Fibroblast of mammary gland (primary cell): ENCODE measurements around the gene DGCR6.
"Not testable (repeated sequence)": the region's sequence is repeated elsewhere in the genome, so short reads cannot be mapped to it uniquely, and the experiment has no call there.

Source experiments
- DNase-seq: peaks from one replicate; pipeline ENCODE4 v3.0.0-alpha.2; 2010; ENCODE audit warnings: low read depth
- H3K4me3 ChIP-seq: 2 replicates; pipeline ENCODE4 v1.5.1; 2011; ENCODE audit warnings: low read depth, mild to moderate bottlenecking, low read length, moderate library complexity; ENCODE audit not compliant: control insufficient read depth
- CTCF ChIP-seq: conservative IDR thresholded peaks from 2 replicates; pipeline ENCODE4 v1.5.1; 2011; ENCODE audit warnings: low read depth, low read length, inconsistent platforms; ENCODE audit not compliant: control insufficient read depth, insufficient read depth

Gene DGCR6

GRCh38 chr22:18950141-18950540, 44.0 kb downstream of the DGCR6 start:
- H3K4me3 ChIP-seq, result no peak overlapping the region
- TF ChIP-seq CTCF, result no peak
- no peak for DNase-seq

GRCh38 chr22:18952022-18952421, 45.9 kb downstream of the DGCR6 start:
- no peak for DNase-seq
- TF ChIP-seq CTCF, result no peak
- H3K4me3 ChIP-seq, result no peak overlapping the region

- DNase-seq, H3K4me3 ChIP-seq: not testable (repeated sequence)
Observed at GRCh38 chr22:18953128-18953527, 47.0 kb downstream of the DGCR6 start.

- TF ChIP-seq CTCF, result peak; percentile 56
- H3K4me3 ChIP-seq, result not testable (repeated sequence)
- DNase-seq, result peak; percentile 27
Observed at GRCh38 chr22:18954303-18954989, 48.3 kb downstream of the DGCR6 start.

GRCh38 chr22:18954990-18955571, 49.0 kb downstream of the DGCR6 start:
- no peak for TF ChIP-seq CTCF
- no peak for DNase-seq
- H3K4me3 ChIP-seq, result no peak overlapping the region

- no peak overlapping the region for H3K4me3 ChIP-seq
- no peak for DNase-seq
- TF ChIP-seq CTCF, result no peak
Observed at GRCh38 chr22:18955696-18956095, 49.6 kb downstream of the DGCR6 start.

- H3K4me3 ChIP-seq, DNase-seq: not testable (repeated sequence)
Observed at GRCh38 chr22:18956121-18956895, 50.2 kb downstream of the DGCR6 start.

GRCh38 chr22:18956956-18957355, 50.8 kb downstream of the DGCR6 start:
- DNase-seq, H3K4me3 ChIP-seq: not testable (repeated sequence)

GRCh38 chr22:18957621-18958320, 51.7 kb downstream of the DGCR6 start:
- DNase-seq, result not testable (repeated sequence)

GRCh38 chr22:18958321-18958705, 52.2 kb downstream of the DGCR6 start:
- H3K4me3 ChIP-seq, DNase-seq: not testable (repeated sequence)

More at GRCh38 chr22:18957621-18958320, 51.7 kb downstream of the DGCR6 start:
- not testable (repeated sequence) for H3K4me3 ChIP-seq

- not testable (repeated sequence) for DNase-seq, H3K4me3 ChIP-seq
Observed at GRCh38 chr22:18958738-18959137, 52.6 kb downstream of the DGCR6 start.

GRCh38 chr22:18959266-18959665, 53.1 kb downstream of the DGCR6 start:
- not testable (repeated sequence) for H3K4me3 ChIP-seq, DNase-seq
